ENCODE measurements around the gene SLC26A1. TPM values are rescaled to one million over a fixed set of nuclear protein-coding genes. Genes with fewer than 3 reads are reported as not detected.

Gene SLC26A1
- total RNA-seq, 3 donors from 2014 or later, result 0.33 to 0.48 (median 0.44) TPM

- no peak for DNase-seq (ENCODE audit: low spot score in 2 of 2)
- H3K4me3 ChIP-seq, result peak overlapping the region in 2 of 3 donors; percentile 48 to 65
- TF ChIP-seq POLR2AphosphoS5 (IDR thresholded peaks at IDR 0.05) (no peak), POLR2A (IDR thresholded peaks at IDR 0.05) (no peak), CTCF (IDR thresholded peaks at IDR 0.05) (no peak)
- intact Hi-C loops (cut with DNase I; ENCODE audit: low total_unique reads), result loop anchor here (10.0 kb wide), 1 partner anchor 323 kb away; the partner anchor contains the start of genes ATP5ME and MYL5
- H3K4me1 ChIP-seq, result peaks cover 3 to 5% of the 10 kb centered on the region in 2 donors
- H3K27ac ChIP-seq, result no peak overlapping the region
- H3K27me3 ChIP-seq, result peaks cover 4 to 43% of the 10 kb centered on the region in 2 donors
- no peaks in the 10 kb centered on the region for H3K36me3 ChIP-seq
- no peaks in the 10 kb centered on the region for H3K9me3 ChIP-seq
Observed at GRCh38 chr4:997375-998071, 4.3 kb upstream of the SLC26A1 start.

- Histone ChIP-seq H3K4me1 (no peaks in the 10 kb centered on the region), H3K4me3 (peak overlapping the region in 2 of 3 donors; percentile 48 to 65), H3K27me3 (peaks cover 2 to 37% of the 10 kb centered on the region in 2 donors), H3K36me3 (no peaks in the 10 kb centered on the region), H3K9me3 (no peaks in the 10 kb centered on the region), H3K27ac (no peak overlapping the region)
- intact Hi-C loops (cut with DNase I; ENCODE audit: low total_unique reads), result loop anchor here (10.0 kb wide), 1 partner anchor 322 kb away; the partner anchor contains the start of genes ATP5ME and MYL5
- TF ChIP-seq POLR2AphosphoS5 (IDR thresholded peaks at IDR 0.05) (no peak), CTCF (IDR thresholded peaks at IDR 0.05) (no peak), POLR2A (IDR thresholded peaks at IDR 0.05) (no peak)
- DNase-seq (ENCODE audit: low spot score in 2 of 2), result no peak
Observed at GRCh38 chr4:996997-997374, 3.8 kb upstream of the SLC26A1 start.

GRCh38 chr4:996030-996996 lies 3.1 kb upstream of the SLC26A1 start:
- Histone ChIP-seq H3K4me1 (no peaks in the 10 kb centered on the region), H3K36me3 (no peaks in the 10 kb centered on the region), H3K4me3 (peak overlapping the region in 1 of 3 donors; percentile 65), H3K27me3 (peaks cover 0 to 31% of the 10 kb centered on the region in 2 donors), H3K27ac (no peak overlapping the region), H3K9me3 (no peaks in the 10 kb centered on the region)
- no peak for DNase-seq (ENCODE audit: low spot score in 2 of 2)
- intact Hi-C loops (cut with DNase I; ENCODE audit: low total_unique reads), result loop anchor here (10.0 kb wide), 1 partner anchor 322 kb away; the partner anchor contains the start of genes ATP5ME and MYL5
- no peak for TF ChIP-seq CTCF (IDR thresholded peaks at IDR 0.05)
- no peak for TF ChIP-seq POLR2A (IDR thresholded peaks at IDR 0.05)
- TF ChIP-seq POLR2AphosphoS5 (IDR thresholded peaks at IDR 0.05), result no peak

GRCh38 chr4:995311-996026 lies 2.3 kb upstream of the SLC26A1 start:
- Histone ChIP-seq H3K36me3 (no peaks in the 10 kb centered on the region), H3K27me3 (peaks cover 0 to 22% of the 10 kb centered on the region in 2 donors), H3K27ac (no peak overlapping the region), H3K4me1 (no peaks in the 10 kb centered on the region), H3K9me3 (no peaks in the 10 kb centered on the region), H3K4me3 (no peak overlapping the region)
- intact Hi-C loops (cut with DNase I; ENCODE audit: low total_unique reads), result loop anchor here (10.0 kb wide), 1 partner anchor 321 kb away; the partner anchor contains the start of genes ATP5ME and MYL5
- no peak for DNase-seq (ENCODE audit: low spot score in 2 of 2)
- no peak for TF ChIP-seq POLR2AphosphoS5 (IDR thresholded peaks at IDR 0.05)
- TF ChIP-seq POLR2A (IDR thresholded peaks at IDR 0.05), result no peak
- no peak for TF ChIP-seq CTCF (IDR thresholded peaks at IDR 0.05)
